SU-DHL-6 (cell line): ENCODE measurements around the gene PITPNC1.

Source experiments
- H2AFZ ChIP-seq: fragments of 200-600 bp; sonication (generic); 2 replicates; pipeline ENCODE4 v1.6.1; 2014; ENCODE audit warnings: low read depth, mild to moderate bottlenecking, moderate library complexity, mixed read lengths, antibody characterized with exemption, low read length; ENCODE audit not compliant: severe bottlenecking
- H3F3A ChIP-seq: fragments of 200-600 bp; shearing (Covaris generic); 2 replicates; pipeline ENCODE4 v1.6.0; 2016; ENCODE audit warnings: antibody characterized with exemption, mild to moderate bottlenecking; ENCODE audit not compliant: insufficient read depth
- H3K27ac ChIP-seq: fragments of 200-600 bp; sonication (generic); 2 replicates; pipeline ENCODE4 v1.5.1; 2016; ENCODE audit warnings: low read depth, mild to moderate bottlenecking, low read length, moderate library complexity, mixed read lengths
- H3K27me3 ChIP-seq: fragments of 200-600 bp; sonication (generic), shearing (Covaris generic); 2 replicates; pipeline ENCODE4 v1.6.0; 2014; ENCODE audit warnings: mild to moderate bottlenecking, low read length
- H3K36me3 ChIP-seq: fragments of 200-600 bp; sonication (generic); 2 replicates; pipeline ENCODE4 v1.6.1; 2014; ENCODE audit warnings: mild to moderate bottlenecking, low read length, mixed read lengths
- H3K4me2 ChIP-seq: fragments of 300-600, 200-600 bp; shearing (Covaris generic), sonication (generic); 2 replicates; pipeline ENCODE4 v1.6.0; 2014; ENCODE audit warnings: low read length, low read depth, mild to moderate bottlenecking; ENCODE audit not compliant: poor library complexity, severe bottlenecking
- H3K4me3 ChIP-seq: fragments of 200-600 bp; sonication (generic); 2 replicates; pipeline ENCODE4 v1.5.1; 2014; ENCODE audit warnings: antibody characterized with exemption, low read length, mild to moderate bottlenecking, mixed read lengths; ENCODE audit not compliant: insufficient read depth, poor library complexity, severe bottlenecking
- H3K79me2 ChIP-seq: fragments of 200-600 bp; sonication (generic); 2 replicates; pipeline ENCODE4 v1.6.1; 2014; ENCODE audit warnings: mild to moderate bottlenecking, low read length, moderate library complexity; ENCODE audit not compliant: insufficient read depth
- H3K9ac ChIP-seq: fragments of 200-600 bp; sonication (generic); 2 replicates; pipeline ENCODE4 v1.7.0; 2014; ENCODE audit warnings: mild to moderate bottlenecking, low read length
- H3K9me2 ChIP-seq: fragments of 200-600 bp; sonication (generic); replicated peaks from 2 replicates; pipeline ENCODE4 v1.6.1; 2014; ENCODE audit warnings: low read length; ENCODE audit not compliant: insufficient read depth
- H3K9me3 ChIP-seq: fragments of 200-600 bp; sonication (generic); 2 replicates; pipeline ENCODE4 v1.6.1; 2014; ENCODE audit warnings: low read length, mixed read lengths; ENCODE audit not compliant: insufficient read depth
- H4K20me1 ChIP-seq: fragments of 200-600 bp; sonication (generic); 2 replicates; pipeline ENCODE4 v1.6.1; 2014; ENCODE audit warnings: low read depth, mild to moderate bottlenecking, antibody characterized with exemption, low read length, moderate library complexity, mixed read lengths
- CTCF ChIP-seq: fragments of 200-600 bp; sonication (generic); IDR thresholded peaks from one replicate; pipeline ENCODE4 v1.5.1; 2017; ENCODE audit warnings: antibody characterized with exemption, mild to moderate bottlenecking, low read length, moderate library complexity; ENCODE audit not compliant: insufficient read depth, poor library complexity, severe bottlenecking
- EZH2phosphoT487 ChIP-seq: fragments of 200-600 bp; sonication (generic), shearing (Covaris generic); conservative IDR thresholded peaks from 2 replicates; pipeline ENCODE4 v1.6.1; 2018; ENCODE audit warnings: mild to moderate bottlenecking, antibody characterized with exemption, low read length, moderate library complexity, mixed read lengths

The PITPNC1 gene

GRCh38 chr17:67636312-67636711 is 259.2 kb downstream of the PITPNC1 start:
- Histone ChIP-seq H3F3A (no peaks in the 10 kb centered on the region), H3K4me2 (no peak overlapping the region)
- no peak for TF ChIP-seq CTCF
- TF ChIP-seq EZH2phosphoT487, result no peak

GRCh38 chr17:67636834-67637520 is 259.9 kb downstream of the PITPNC1 start:
- Histone ChIP-seq H3F3A (no peaks in the 10 kb centered on the region), H3K27ac (no peak overlapping the region), H3K79me2 (no peaks in the 10 kb centered on the region), H4K20me1 (no peaks in the 10 kb centered on the region), H3K9ac (no peak overlapping the region), H3K4me2 (no peak overlapping the region), H3K4me3 (no peak overlapping the region), H3K27me3 (no peaks in the 10 kb centered on the region), H3K36me3 (no peaks in the 10 kb centered on the region), H3K9me2 (no peaks in the 10 kb centered on the region), H3K9me3 (no peaks in the 10 kb centered on the region), H2AFZ (no peak overlapping the region)
- TF ChIP-seq EZH2phosphoT487 (no peak), CTCF (no peak)

More at GRCh38 chr17:67636312-67636711, 259.2 kb downstream of the PITPNC1 start:
- Histone ChIP-seq H3K9ac (no peak overlapping the region), H3K9me2 (no peaks in the 10 kb centered on the region), H2AFZ (no peak overlapping the region), H3K9me3 (no peaks in the 10 kb centered on the region), H3K79me2 (no peaks in the 10 kb centered on the region), H4K20me1 (no peaks in the 10 kb centered on the region), H3K27me3 (no peaks in the 10 kb centered on the region), H3K36me3 (no peaks in the 10 kb centered on the region), H3K4me3 (no peak overlapping the region), H3K27ac (no peak overlapping the region)

- Histone ChIP-seq H3K4me2 (no peak overlapping the region), H2AFZ (no peak overlapping the region), H3K27me3 (no peaks in the 10 kb centered on the region), H3K9me2 (no peaks in the 10 kb centered on the region), H3K4me3 (no peak overlapping the region), H3K9ac (no peak overlapping the region), H3K27ac (no peak overlapping the region), H3K9me3 (no peaks in the 10 kb centered on the region), H3K36me3 (no peaks in the 10 kb centered on the region), H4K20me1 (no peaks in the 10 kb centered on the region), H3F3A (no peaks in the 10 kb centered on the region), H3K79me2 (no peaks in the 10 kb centered on the region)
- no peak for TF ChIP-seq EZH2phosphoT487
- TF ChIP-seq CTCF, result no peak
These were observed 261.0 kb downstream of the PITPNC1 start for GRCh38 chr17:67637901-67638641.
